Stimulated activated CD8-positive, alpha-beta memory T cell treated with anti-CD3 and anti-CD28 coated beads, Interleukin-2, amount 100 ng/mL, for 1 hour (primary cell): ENCODE data around the gene CHST14.

Source experiments
- DNase-seq, 2 donors: peaks; one replicate each; pipeline ENCODE4 v3.0.0-alpha.2; 2020; ENCODE audit warnings: low read depth in 2 of 2

Gene CHST14, protein sequence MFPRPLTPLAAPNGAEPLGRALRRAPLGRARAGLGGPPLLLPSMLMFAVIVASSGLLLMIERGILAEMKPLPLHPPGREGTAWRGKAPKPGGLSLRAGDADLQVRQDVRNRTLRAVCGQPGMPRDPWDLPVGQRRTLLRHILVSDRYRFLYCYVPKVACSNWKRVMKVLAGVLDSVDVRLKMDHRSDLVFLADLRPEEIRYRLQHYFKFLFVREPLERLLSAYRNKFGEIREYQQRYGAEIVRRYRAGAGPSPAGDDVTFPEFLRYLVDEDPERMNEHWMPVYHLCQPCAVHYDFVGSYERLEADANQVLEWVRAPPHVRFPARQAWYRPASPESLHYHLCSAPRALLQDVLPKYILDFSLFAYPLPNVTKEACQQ

DNA sequence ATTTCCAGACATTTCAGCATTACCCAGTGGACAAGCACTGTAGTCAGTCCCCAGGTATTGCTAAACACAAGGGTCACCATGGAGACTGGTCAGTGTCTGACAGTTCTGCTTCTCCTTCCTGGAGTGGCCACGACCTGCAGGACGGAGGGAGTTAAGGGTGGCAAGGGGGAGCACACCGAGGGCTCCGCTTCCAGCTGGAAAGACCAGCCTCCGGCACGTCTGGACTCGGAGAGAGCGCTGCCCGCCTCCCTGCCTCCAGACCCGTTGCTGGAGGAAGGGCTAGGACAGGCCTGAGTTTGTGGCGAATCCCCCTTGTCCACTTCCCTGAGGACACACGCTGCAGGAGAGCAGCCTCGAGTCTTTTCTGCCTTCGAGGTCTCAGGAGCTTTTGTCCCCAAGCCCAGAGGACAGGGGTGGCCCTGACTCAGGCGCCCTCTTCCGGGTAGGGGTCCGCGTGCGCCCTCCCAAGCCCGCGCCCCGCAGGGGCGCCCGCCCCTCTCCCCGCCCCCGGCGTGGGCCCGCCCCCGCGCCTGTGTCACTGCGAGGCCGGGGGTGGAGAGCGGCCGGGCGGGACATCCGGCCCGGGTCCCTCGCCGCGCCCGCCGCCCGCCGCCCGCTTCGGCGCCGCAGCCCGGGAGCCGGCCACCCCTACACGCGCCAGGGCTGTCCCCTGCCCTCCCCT is at the start of gene CHST14:
CHST14 (plus strand) TSS at position 562 of the 682 bp plus-strand sequence. CDS start 230 bp downstream, outside the sequence.
- peak in 1 of 2 donors; percentile 37 for DNase-seq

GRCh38 chr15:40421246-40422157 is 49.3 kb upstream of the CHST14 start:
- DNase-seq, result peak; percentile 62 to 65

GRCh38 chr15:40424483-40425115 is 46.2 kb upstream of the CHST14 start:
- no peak for DNase-seq

- no peak for DNase-seq
Measured at GRCh38 chr15:40425681-40426080, 45.1 kb upstream of the CHST14 start.

- DNase-seq, result no peak
Measured at GRCh38 chr15:40427188-40427587, 43.6 kb upstream of the CHST14 start.

DNA sequence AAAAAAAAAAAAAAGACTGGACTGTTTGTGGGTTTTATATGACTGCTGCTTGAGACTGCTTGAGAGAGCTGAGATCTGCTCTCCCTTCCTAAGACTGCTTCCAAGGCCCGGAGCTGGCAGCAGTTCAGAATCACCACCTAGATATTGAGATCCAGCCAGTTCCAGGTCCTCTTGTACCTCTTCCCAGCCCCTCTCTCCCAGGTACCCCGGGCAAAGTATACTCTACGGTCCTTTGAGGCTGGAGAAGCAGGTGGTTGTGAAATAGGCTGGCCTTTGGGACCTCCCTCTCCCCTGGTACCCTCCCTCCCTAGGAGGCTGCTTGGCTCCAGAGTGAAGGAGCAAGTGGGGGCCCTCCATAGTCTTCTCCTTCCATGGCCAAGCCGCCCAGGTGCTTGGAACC is 42.6 kb upstream of the CHST14 start:
- DNase-seq, result no peak

GRCh38 chr15:40429068-40429710 is 41.6 kb upstream of the CHST14 start:
- DNase-seq, result no peak

DNA sequence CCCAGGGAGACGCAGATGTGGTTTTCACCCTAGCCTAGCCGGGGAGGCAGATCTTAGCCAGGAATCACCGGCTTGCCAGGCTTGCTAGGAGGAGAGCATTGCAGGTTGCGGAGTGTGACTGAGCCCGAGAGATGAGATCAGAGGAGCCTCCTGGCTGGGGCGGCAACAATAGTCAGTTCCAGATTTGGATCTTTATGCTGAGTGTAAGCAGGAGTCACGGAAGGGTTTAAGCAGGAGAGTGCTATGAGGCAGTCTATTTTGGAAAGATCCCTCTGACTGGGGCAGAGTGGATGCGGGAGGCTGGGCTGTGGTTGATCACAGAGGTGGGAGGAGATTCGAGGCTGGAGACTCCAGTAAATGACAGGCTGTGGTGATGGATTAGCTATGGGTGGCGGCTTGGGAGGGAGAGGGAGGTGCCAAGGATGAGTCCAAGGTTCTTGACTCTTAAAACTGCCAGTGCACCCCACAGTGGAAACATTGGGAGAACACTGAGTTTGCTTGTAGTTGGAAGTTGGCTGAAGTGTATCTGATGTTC is 40.4 kb upstream of the CHST14 start:
- DNase-seq, result no peak

GRCh38 chr15:40435023-40435709 is 35.6 kb upstream of the CHST14 start:
- no peak for DNase-seq

- DNase-seq, result no peak
Measured at GRCh38 chr15:40435710-40436089, 35.1 kb upstream of the CHST14 start.

GRCh38 chr15:40436116-40436891 is 34.5 kb upstream of the CHST14 start:
- DNase-seq, result no peak

DNA sequence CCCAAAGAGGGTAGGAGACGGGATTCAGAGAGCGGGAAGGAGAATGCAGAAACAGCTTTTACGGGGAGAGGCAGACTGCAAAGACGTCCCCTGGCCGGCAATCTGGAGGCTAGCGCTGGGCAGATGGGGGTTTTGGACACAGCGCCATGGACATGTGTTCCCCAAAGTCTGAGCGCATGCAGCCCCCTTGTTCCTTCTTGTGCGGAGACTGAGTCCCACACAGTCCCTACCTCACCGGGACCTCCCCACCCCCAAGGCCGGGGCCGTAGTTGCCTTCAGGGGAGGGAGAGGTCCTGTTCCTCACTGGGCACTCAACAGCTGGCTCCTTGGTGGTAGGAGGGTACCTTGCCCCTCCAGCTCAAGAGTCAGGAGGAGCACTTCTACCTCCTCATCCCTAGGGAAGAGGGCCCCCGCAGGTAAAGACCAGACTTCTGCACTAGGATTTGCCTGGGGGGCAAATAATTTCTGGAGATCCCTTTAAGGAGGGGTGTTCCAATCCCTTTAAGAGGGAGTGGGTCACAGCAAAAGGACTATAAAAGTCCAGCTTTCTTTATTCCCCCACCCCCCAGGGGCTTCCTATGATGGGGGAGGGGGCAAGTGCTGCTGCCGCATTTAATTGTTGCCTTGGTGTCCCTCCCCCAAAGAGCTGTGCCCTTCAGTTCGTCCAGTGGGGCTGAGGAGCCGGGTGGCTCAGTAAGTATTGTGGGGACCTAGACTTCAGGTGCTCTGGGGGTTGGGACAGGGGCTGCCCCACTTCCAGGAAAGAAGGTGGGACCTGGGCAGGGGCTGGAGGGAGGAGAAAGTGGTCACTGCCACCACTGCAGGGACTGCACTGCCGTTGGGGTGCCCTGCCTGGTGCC is 33.7 kb upstream of the CHST14 start:
- DNase-seq, result no peak

DNA sequence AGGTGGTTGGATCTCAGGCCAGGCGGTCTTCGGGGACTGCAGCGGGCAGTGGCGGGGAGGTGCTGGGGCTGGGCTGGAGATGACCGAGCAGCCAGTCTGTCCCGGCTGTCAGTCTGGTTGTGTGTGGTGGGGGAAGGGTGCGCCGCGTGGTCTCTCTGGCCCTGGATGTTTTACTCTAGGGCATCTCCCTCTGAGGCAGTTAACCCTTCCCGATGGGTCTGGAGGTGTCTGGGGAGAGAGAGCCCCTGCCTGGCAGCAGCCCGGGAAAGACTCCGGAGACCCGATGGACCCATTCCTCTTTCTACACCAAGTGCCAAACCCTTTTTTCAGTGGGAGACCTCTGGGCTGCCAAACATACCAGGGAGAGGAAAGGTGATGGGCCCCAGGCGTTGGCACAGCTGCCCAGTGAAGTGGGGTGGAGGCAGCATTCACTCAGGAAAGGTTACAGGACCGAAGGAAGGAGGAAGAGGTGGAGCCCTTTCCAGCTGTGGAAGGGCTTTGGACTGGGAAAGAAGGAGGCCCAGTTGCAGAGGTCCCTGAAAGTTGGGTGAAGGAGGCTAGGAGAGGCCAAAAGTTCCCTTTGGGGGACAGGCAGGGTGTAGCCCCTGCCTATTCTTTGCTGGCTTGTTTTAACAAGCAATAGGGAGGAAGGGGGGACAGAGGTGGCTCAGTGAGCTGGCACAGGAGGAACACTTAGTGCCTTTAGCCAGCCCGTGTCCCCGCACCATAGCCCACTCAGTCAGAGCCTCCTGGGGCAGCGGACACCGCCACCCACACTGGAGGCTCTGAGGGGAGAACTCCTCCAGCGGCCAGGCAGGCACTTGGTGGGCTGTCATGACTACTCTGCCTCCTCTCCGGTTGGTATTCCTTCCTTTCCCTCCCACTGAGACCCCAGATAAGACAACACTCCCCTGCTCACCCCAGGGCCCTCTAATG is 32.8 kb upstream of the CHST14 start:
- no peak for DNase-seq

DNA sequence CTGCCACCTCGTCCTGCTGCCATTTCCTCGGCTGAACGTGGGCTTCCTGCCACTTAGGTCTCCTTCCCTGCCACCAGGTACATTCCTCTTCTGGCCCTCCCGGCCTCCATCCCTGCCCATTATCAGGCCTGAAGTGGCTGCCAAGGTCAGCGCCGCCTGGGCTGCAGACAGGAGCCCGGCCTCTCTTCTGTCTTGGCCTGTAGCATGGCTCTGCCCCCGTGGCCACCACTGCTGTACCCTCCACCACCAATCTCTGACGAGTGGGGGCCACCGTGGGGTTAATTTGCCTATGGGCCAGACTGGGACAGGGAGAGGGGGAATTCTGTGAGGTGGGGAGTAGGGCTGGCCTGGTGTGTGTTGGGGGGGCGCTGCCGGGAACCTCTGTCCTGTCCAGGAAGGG is 32.1 kb upstream of the CHST14 start:
- no peak for DNase-seq

DNA sequence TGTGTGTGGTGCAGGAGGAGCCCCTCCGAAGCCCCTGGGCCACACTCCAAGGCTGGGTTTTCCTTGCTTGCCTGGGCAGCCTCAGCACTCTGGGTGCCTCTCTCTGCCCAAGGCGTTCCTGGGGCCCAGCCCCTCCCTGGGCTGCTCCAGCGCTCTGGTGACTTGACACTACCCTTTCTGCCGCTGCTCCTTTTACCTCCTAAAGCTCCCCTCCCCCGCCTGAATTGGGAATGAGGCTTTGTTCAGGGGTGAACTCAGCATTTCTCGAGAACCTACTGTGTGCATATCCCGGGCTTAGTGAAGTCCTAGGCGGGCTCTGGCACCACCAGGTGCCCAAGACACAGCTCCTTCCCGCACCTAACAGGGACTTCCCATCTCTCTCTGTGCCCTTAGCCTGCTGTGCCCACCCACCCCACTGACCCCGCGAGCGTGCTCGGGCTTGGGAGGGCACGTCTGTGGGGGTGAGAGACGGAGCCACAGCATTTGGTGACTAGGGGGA is 31.3 kb upstream of the CHST14 start:
- no peak for DNase-seq

DNA sequence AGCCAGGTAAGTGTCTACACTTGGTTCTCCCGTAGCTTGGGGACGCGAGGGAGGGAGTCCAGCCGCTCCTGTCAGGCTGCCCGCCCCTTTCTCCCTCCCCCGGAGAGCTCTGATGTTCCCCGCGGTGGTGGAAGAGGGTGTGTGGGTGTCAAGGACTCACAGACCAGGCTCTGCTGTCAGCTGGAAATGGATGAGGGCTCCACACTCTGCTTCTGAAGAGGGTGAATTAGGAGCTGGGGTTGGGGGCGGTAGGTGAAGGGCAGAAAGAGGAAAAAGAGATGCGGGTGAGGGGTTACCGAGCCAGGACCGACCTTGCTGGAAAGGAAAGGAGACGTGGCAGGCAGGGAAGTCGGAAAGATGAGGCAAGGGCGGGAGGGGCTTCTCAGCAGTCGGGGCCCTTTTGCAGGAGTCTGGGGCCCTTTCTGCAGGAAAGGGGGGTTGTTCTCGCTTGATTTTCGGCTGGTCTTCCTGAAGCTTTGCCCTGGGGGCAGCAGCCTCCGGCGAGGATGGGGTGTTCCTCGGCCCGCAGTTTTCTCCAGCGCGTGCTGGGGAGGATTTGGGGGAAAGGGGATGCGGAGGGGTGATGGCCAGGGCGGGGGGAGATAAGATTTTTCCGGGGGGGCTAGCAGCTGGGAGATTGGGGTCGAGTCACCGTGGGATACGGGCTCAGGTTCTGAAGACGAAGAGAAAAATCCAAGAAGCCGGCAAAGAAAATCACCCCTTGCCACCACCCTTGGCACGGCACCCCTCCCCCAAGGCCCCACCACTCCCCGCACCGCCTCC is 30.6 kb upstream of the CHST14 start:
- DNase-seq, result no peak
